MCF 10A (cell line): ENCODE results near the gene PCDHA8. TPM values are rescaled to one million over a fixed set of nuclear protein-coding genes. Genes with fewer than 3 reads are reported as not detected.

ENCODE experiments used
- BruUV-seq: library from RNA; stranded (reverse); fragments of 400-500 nt; replicated peaks from 2 replicates; lab custom pipeline; 2021; lab: Mats Ljungman, UMichigan
- CTCF ChIA-PET: fragments of 300-600 bp; sonication (Branson Sonifier 250); formaldehyde crosslinking; extraction: SDS; loops from one replicate; lab custom pipeline; 2021; ENCODE audit warnings: antibody characterized with exemption, inconsistent platforms; lab: Yijun Ruan, JAX
- POLR2A ChIA-PET: fragments of 300-600, 350-650 bp; sonication (Branson Sonifier 250); formaldehyde crosslinking; extraction: SDS; loops from one replicate; lab custom pipeline; 2020; ENCODE audit warnings: antibody characterized with exemption, inconsistent platforms; lab: Yijun Ruan, JAX
- DNase-seq: peaks from one replicate; pipeline ENCODE4 v3.0.0-alpha.2; 2018; ENCODE audit not compliant: unreplicated experiment
- H3K27ac Mint-ChIP-seq: one replicate; pipeline ENCODE4 v1.8.0; 2022; ENCODE audit warnings: mild to moderate bottlenecking, low read depth, mixed read lengths; ENCODE audit not compliant: unreplicated experiment
- H3K27me3 Mint-ChIP-seq: one replicate; pipeline ENCODE4 v1.8.0; 2022; ENCODE audit warnings: mixed read lengths; ENCODE audit not compliant: insufficient read depth, unreplicated experiment
- H3K36me3 Mint-ChIP-seq: one replicate; pipeline ENCODE4 v1.8.0; 2022; ENCODE audit warnings: mild to moderate bottlenecking, moderate library complexity, mixed read lengths; ENCODE audit not compliant: insufficient read depth, unreplicated experiment
- H3K4me1 Mint-ChIP-seq: one replicate; pipeline ENCODE4 v1.8.0; 2022; ENCODE audit warnings: mixed read lengths; ENCODE audit not compliant: insufficient read depth, unreplicated experiment
- H3K4me3 Mint-ChIP-seq: one replicate; pipeline ENCODE4 v1.8.0; 2022; ENCODE audit warnings: mild to moderate bottlenecking, moderate library complexity, mixed read lengths; ENCODE audit not compliant: unreplicated experiment
- H3K9me3 Mint-ChIP-seq: one replicate; pipeline ENCODE4 v1.8.0; 2022; ENCODE audit warnings: mixed read lengths; ENCODE audit not compliant: unreplicated experiment
- CTCF ChIP-seq: fragments of 200-600 bp; IDR thresholded peaks from one replicate; pipeline ENCODE4 v1.8.0; 2022; ENCODE audit warnings: antibody characterized with exemption, mild to moderate bottlenecking; ENCODE audit not compliant: unreplicated experiment
- intact Hi-C: fragments of 100-400 bp; cut with micrococcal nuclease; formaldehyde crosslinking; loops from 2 replicates; pipeline ENCODE4 v1.14.1; 2022
- total RNA-seq: library from RNA; stranded (reverse); gene quantifications from 2 replicates; pipeline ENCODE4 v1.2.3, GENCODE V29; 2022

Gene PCDHA8
- total RNA-seq, 1 experiment from 2014 or later: not detected

- Mint-ChIP-seq H3K9me3 (peaks cover 18% of the 10 kb centered on the region), H3K4me1 (no peaks in the 10 kb centered on the region), H3K27me3 (no peaks in the 10 kb centered on the region), H3K36me3 (peaks cover 6% of the 10 kb centered on the region), H3K4me3 (no peak overlapping the region), H3K27ac (no peak overlapping the region)
- no peak for DNase-seq
- TF ChIP-seq CTCF: no peak
- ChIA-PET CTCF (interaction anchor here (1.3 to 1.8 kb wide), 2 partner anchors 8 to 156 kb away, joined by 5 to 8 read pairs; no protein-coding TSS in a partner anchor), POLR2A (interaction anchor here (2.2 kb wide), 1 partner anchor 9 kb away, joined by 12 read pairs; no protein-coding TSS in a partner anchor)
- intact Hi-C loops: no loop called here
- no TSS peak for BruUV-seq
Measured at GRCh38 chr5:140883927-140884697, 43.1 kb downstream of the PCDHA8 start.

Other genes starting within 250 kb of the PCDHA8 start
- gene CD14, start 208.0 kb upstream of the PCDHA8 start, total RNA-seq: 0.79 and 2.2 TPM in 2 replicates
- 15.7 and 17.2 TPM in 2 replicates for gene TMCO6, start 201.7 kb upstream of the PCDHA8 start, total RNA-seq
- gene NDUFA2, start 193.6 kb upstream of the PCDHA8 start, total RNA-seq: 63.2 and 82.2 TPM in 2 replicates
- gene IK, start 193.4 kb upstream of the PCDHA8 start, total RNA-seq: 128 and 160 TPM in 2 replicates
- 35.0 and 36.4 TPM in 2 replicates for gene WDR55, start 176.3 kb upstream of the PCDHA8 start, total RNA-seq
- 4.3 and 5.1 TPM in 2 replicates for gene DND1, start 167.6 kb upstream of the PCDHA8 start, total RNA-seq
- gene HARS1, start 149.8 kb upstream of the PCDHA8 start, total RNA-seq: 126 and 131 TPM in 2 replicates
- gene HARS2, start 149.7 kb upstream of the PCDHA8 start, total RNA-seq: 48.5 and 54.3 TPM in 2 replicates
- 54.9 and 70.4 TPM in 2 replicates for gene ZMAT2, start 140.7 kb upstream of the PCDHA8 start, total RNA-seq
- 0.07 TPM in 1 of 2 replicates, not detected in the other for gene PCDHA1, start 55.0 kb upstream of the PCDHA8 start, total RNA-seq
- not detected in 2 replicates for gene PCDHA2, start 46.3 kb upstream of the PCDHA8 start, total RNA-seq
- not detected in 2 replicates for gene PCDHA3, start 40.1 kb upstream of the PCDHA8 start, total RNA-seq
- gene PCDHA4, start 34.1 kb upstream of the PCDHA8 start, total RNA-seq: 0.16 and 0.49 TPM in 2 replicates
- 0.12 and 0.22 TPM in 2 replicates for gene PCDHA5, start 19.6 kb upstream of the PCDHA8 start, total RNA-seq
- 1.0 and 1.5 TPM in 2 replicates for gene PCDHA6, start 13.2 kb upstream of the PCDHA8 start, total RNA-seq
- gene PCDHA7, start 6.9 kb upstream of the PCDHA8 start, total RNA-seq: 0.40 and 0.69 TPM in 2 replicates
- 0.25 and 0.28 TPM in 2 replicates for gene PCDHA9, start 7.2 kb downstream of the PCDHA8 start, total RNA-seq
- 0.15 and 0.16 TPM in 2 replicates for gene PCDHA10, start 14.7 kb downstream of the PCDHA8 start, total RNA-seq
- gene PCDHA11, start 27.8 kb downstream of the PCDHA8 start, total RNA-seq: 0.27 and 0.49 TPM in 2 replicates
- 6.1 and 9.6 TPM in 2 replicates for gene PCDHA12, start 34.1 kb downstream of the PCDHA8 start, total RNA-seq
- gene PCDHA13, start 40.9 kb downstream of the PCDHA8 start, total RNA-seq: 0.33 and 0.74 TPM in 2 replicates
- 17.2 and 26.3 TPM in 2 replicates for gene PCDHAC1, start 85.1 kb downstream of the PCDHA8 start, total RNA-seq
- gene PCDHAC2, start 125.3 kb downstream of the PCDHA8 start, total RNA-seq: 9.3 and 12.3 TPM in 2 replicates
- gene PCDHB1, start 210.2 kb downstream of the PCDHA8 start, total RNA-seq: not detected in 2 replicates